ENCODE results near the gene SLC22A31. TPM values are rescaled to one million over a fixed set of nuclear protein-coding genes. Genes with fewer than 3 reads are reported as not detected.

Gene SLC22A31
- total and polyA plus RNA-seq, 2 donors (not counting 1 experiment from before 2014, with no cell fraction given), result 0.17 to 0.24 TPM

DNA sequence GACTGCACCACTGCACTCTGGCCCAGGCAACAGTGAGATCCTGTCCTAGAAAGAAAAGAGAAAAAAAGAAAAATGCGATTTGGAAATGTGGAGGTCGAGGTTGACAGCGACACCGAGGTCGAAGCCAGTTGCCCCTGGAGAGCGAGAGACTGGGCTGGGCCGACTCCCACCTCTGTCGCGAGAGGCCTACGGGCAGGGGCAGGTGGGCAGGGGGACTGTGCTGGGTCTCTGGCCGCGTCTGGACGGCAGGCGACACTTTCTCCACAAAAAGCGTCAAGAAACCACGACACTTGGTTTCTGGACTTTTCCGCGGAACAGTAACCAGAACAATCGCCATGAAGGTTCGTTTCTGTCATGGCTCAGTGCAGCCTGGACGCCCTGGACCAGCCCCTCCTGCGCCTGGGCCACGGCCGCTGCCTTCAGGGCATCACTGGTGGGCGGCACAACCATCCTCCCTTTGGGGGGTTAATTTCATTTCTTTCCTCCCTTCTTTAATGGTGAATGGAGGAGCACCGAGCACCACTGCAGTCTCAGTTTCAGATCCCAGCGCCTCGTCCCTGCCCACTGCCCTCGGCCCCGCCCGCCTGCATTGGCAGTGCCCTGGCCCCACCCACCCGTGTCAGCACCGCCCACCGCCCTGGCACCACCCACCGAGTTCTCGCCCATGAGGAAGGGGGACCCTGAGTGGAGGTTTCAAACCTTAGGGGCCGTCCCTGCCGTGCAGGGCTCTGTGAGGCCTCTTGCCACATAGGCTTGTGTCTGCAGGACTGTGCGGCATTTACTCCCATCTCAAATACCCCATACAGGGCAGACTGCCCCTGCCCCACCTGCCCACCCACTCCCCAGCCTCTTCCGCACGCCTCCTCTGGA, 47.3 kb downstream of the SLC22A31 start:
- no peak for DNase-seq (ENCODE audit: low read depth in 2 of 2)
- Histone ChIP-seq H3K79me2 (ENCODE audit: control insufficient read depth, insufficient read depth, low read length) (no peaks in the 10 kb centered on the region), H3K4me1 (ENCODE audit: control insufficient read depth, extremely low read depth, insufficient read depth, low read length) (peaks cover 5% of the 10 kb centered on the region), H3K27me3 (ENCODE audit: control insufficient read depth, insufficient read depth, low read length) (no peaks in the 10 kb centered on the region), H3K4me3 (replicated peaks in 1 of 4; ENCODE audit: control extremely low read depth in 1 of 4, insufficient read depth in 1 of 4, low read depth in 3 of 4, low read length in 4 of 4) (no peak overlapping the region), H3K9me3 (ENCODE audit: control insufficient read depth, insufficient read depth, low read depth, low read length) (no peaks in the 10 kb centered on the region), H3K9ac (ENCODE audit: insufficient read depth, low read length) (no peak overlapping the region), H2AFZ (ENCODE audit: low read length) (no peak overlapping the region), H4K20me1 (ENCODE audit: control insufficient read depth, extremely low read depth, insufficient read depth, low read length) (no peaks in the 10 kb centered on the region), H3K4me2 (ENCODE audit: extremely low read depth, insufficient read depth, low read length) (no peak overlapping the region), H3K27ac (ENCODE audit: insufficient read depth, low read length) (no peak overlapping the region), H3K36me3 (ENCODE audit: control insufficient read depth, insufficient read depth, low read length) (peaks cover 4% of the 10 kb centered on the region)
- no peak for TF ChIP-seq EZH2 (IDR thresholded peaks at IDR 0.05; ENCODE audit: low read length, missing control alignments)
- TF ChIP-seq, protein P1, sequence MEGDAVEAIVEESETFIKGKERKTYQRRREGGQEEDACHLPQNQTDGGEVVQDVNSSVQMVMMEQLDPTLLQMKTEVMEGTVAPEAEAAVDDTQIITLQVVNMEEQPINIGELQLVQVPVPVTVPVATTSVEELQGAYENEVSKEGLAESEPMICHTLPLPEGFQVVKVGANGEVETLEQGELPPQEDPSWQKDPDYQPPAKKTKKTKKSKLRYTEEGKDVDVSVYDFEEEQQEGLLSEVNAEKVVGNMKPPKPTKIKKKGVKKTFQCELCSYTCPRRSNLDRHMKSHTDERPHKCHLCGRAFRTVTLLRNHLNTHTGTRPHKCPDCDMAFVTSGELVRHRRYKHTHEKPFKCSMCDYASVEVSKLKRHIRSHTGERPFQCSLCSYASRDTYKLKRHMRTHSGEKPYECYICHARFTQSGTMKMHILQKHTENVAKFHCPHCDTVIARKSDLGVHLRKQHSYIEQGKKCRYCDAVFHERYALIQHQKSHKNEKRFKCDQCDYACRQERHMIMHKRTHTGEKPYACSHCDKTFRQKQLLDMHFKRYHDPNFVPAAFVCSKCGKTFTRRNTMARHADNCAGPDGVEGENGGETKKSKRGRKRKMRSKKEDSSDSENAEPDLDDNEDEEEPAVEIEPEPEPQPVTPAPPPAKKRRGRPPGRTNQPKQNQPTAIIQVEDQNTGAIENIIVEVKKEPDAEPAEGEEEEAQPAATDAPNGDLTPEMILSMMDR (conservative IDR thresholded peaks at IDR 0.05 in 1 of 2, IDR thresholded peaks at IDR 0.05 in 1 of 2; ENCODE audit: low read depth in 1 of 2, low read length in 2 of 2), result no peak

DNA sequence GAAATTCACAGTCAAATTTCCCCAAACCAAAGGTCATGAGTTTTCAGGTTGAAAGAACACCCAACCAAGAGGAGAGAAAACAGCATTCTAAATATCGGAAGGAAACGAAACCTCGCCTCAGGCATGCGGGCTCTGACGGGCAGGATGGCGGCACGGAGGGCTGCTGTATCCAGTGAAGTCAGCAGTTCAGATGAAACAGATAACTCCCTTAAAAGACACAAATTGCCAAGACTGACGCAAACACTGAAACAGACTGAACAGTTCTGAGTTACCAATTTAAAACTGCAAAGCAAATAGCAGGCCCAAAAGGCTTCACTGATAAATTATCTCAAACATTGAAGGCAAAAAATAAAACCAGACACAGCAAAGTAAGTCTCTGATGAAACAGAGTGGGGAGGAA, 49.4 kb downstream of the SLC22A31 start:
- no peaks in the 10 kb centered on the region for H4K20me1 ChIP-seq (ENCODE audit: control insufficient read depth, extremely low read depth, insufficient read depth, low read length)
- no peak for DNase-seq (ENCODE audit: low read depth in 2 of 2)
- no peaks in the 10 kb centered on the region for H3K27me3 ChIP-seq (ENCODE audit: control insufficient read depth, insufficient read depth, low read length)
- H3K9me3 ChIP-seq (ENCODE audit: control insufficient read depth, insufficient read depth, low read depth, low read length), result no peaks in the 10 kb centered on the region
- peaks cover 5% of the 10 kb centered on the region for H3K4me1 ChIP-seq (ENCODE audit: control insufficient read depth, extremely low read depth, insufficient read depth, low read length)
- TF ChIP-seq EZH2 (IDR thresholded peaks at IDR 0.05; ENCODE audit: low read length, missing control alignments), result no peak
- TF ChIP-seq, protein P1 (conservative IDR thresholded peaks at IDR 0.05 in 1 of 2, IDR thresholded peaks at IDR 0.05 in 1 of 2; ENCODE audit: low read depth in 1 of 2, low read length in 2 of 2), result no peak
- H3K27ac ChIP-seq (ENCODE audit: insufficient read depth, low read length), result no peak overlapping the region
- H2AFZ ChIP-seq (ENCODE audit: low read length), result no peak overlapping the region
- H3K36me3 ChIP-seq (ENCODE audit: control insufficient read depth, insufficient read depth, low read length), result peaks cover 8% of the 10 kb centered on the region
- no peak overlapping the region for H3K9ac ChIP-seq (ENCODE audit: insufficient read depth, low read length)
- H3K4me3 ChIP-seq (replicated peaks in 1 of 4; ENCODE audit: control extremely low read depth in 1 of 4, insufficient read depth in 1 of 4, low read depth in 3 of 4, low read length in 4 of 4), result no peak overlapping the region
- no peak overlapping the region for H3K4me2 ChIP-seq (ENCODE audit: extremely low read depth, insufficient read depth, low read length)
- H3K79me2 ChIP-seq (ENCODE audit: control insufficient read depth, insufficient read depth, low read length), result no peaks in the 10 kb centered on the region

DNA sequence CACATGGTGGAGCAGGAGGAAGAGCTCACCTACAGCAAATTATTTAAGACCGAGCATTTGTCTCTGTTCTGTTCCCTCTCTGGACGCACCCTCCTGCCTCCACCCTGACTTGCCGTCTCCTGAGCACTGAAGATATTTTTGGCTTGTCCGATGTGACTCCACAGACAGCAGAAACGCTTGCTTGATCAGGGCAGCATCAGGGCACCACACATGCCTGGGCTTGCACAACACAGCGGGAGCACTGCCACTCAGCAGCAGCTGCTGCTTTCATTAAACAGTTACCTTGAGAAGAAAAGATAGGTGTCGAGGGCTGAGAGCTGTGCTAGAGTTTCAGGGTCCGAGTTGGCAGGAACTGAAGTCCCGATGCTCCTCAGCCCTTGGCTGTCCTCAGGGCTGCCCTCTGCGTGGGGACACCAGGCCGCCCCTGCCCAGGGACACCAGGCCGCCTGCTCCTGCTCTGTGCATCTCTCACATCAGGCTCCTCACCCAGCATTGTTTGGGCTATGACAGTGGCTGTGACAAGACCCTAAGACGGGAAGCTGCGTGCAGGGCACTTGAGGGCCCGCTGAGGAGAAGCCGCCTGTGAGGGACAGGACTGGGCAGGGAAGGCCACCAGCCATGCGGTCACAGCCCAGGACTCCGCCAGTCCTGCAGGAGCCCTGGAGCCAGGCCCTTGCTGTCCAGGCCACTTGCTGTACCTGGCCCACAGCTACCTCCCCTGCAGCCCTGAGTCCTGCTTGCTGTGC, 50.1 kb downstream of the SLC22A31 start:
- no peaks in the 10 kb centered on the region for H4K20me1 ChIP-seq (ENCODE audit: control insufficient read depth, extremely low read depth, insufficient read depth, low read length)
- H3K79me2 ChIP-seq (ENCODE audit: control insufficient read depth, insufficient read depth, low read length), result no peaks in the 10 kb centered on the region
- no peak overlapping the region for H3K27ac ChIP-seq (ENCODE audit: insufficient read depth, low read length)
- no peaks in the 10 kb centered on the region for H3K9me3 ChIP-seq (ENCODE audit: control insufficient read depth, insufficient read depth, low read depth, low read length)
- H3K4me1 ChIP-seq (ENCODE audit: control insufficient read depth, extremely low read depth, insufficient read depth, low read length), result peaks cover 3% of the 10 kb centered on the region
- peaks cover 8% of the 10 kb centered on the region for H3K36me3 ChIP-seq (ENCODE audit: control insufficient read depth, insufficient read depth, low read length)
- H2AFZ ChIP-seq (ENCODE audit: low read length), result no peak overlapping the region
- H3K9ac ChIP-seq (ENCODE audit: insufficient read depth, low read length), result no peak overlapping the region
- TF ChIP-seq, protein P1 (conservative IDR thresholded peaks at IDR 0.05 in 1 of 2, IDR thresholded peaks at IDR 0.05 in 1 of 2; ENCODE audit: low read depth in 1 of 2, low read length in 2 of 2), result no peak
- no peak for TF ChIP-seq EZH2 (IDR thresholded peaks at IDR 0.05; ENCODE audit: low read length, missing control alignments)
- no peak overlapping the region for H3K4me3 ChIP-seq (replicated peaks in 1 of 4; ENCODE audit: control extremely low read depth in 1 of 4, insufficient read depth in 1 of 4, low read depth in 3 of 4, low read length in 4 of 4)
- no peak for DNase-seq (ENCODE audit: low read depth in 2 of 2)
- no peak overlapping the region for H3K4me2 ChIP-seq (ENCODE audit: extremely low read depth, insufficient read depth, low read length)
- H3K27me3 ChIP-seq (ENCODE audit: control insufficient read depth, insufficient read depth, low read length), result no peaks in the 10 kb centered on the region

All from fibroblast of lung (primary cell).